Endothelial cell of umbilical vein (primary cell): Measurements from ENCODE around the gene CFAP46.

ENCODE experiments used
- CTCF ChIP-seq, 2 donors: IDR thresholded peaks; 1 replicate in 1 of 2; 2 replicates in 1 of 2; pipeline ENCODE4 v1.5.1; 2011; ENCODE audit warnings: low read length in 2 of 2, mild to moderate bottlenecking in 2 of 2, moderate library complexity in 2 of 2, control low read depth in 1 of 2, inconsistent platforms in 1 of 2, low read depth in 1 of 2; ENCODE audit not compliant: insufficient read depth in 1 of 2; ENCODE audit errors: extremely low read depth in 1 of 2
- EZH2 ChIP-seq: IDR thresholded peaks from 2 replicates; pipeline ENCODE4 v1.6.1; 2012; ENCODE audit warnings: borderline replicate concordance, low read depth, mild to moderate bottlenecking, moderate library complexity, low read length, inconsistent platforms; ENCODE audit not compliant: severe bottlenecking
- MYC ChIP-seq: IDR thresholded peaks from one replicate; pipeline ENCODE4 v1.6.1; 2011; ENCODE audit warnings: mild to moderate bottlenecking, low read depth, low read length
- POLR2A ChIP-seq: IDR thresholded peaks from 2 replicates; pipeline ENCODE4 v1.6.1; 2012; ENCODE audit warnings: low read depth, mild to moderate bottlenecking, control low read depth, low read length
- TF ChIP-seq, protein P1 (sequence below): IDR thresholded peaks from 2 replicates; pipeline ENCODE4 v1.6.1; 2011; ENCODE audit not compliant: insufficient read depth, insufficient read length

DNA sequence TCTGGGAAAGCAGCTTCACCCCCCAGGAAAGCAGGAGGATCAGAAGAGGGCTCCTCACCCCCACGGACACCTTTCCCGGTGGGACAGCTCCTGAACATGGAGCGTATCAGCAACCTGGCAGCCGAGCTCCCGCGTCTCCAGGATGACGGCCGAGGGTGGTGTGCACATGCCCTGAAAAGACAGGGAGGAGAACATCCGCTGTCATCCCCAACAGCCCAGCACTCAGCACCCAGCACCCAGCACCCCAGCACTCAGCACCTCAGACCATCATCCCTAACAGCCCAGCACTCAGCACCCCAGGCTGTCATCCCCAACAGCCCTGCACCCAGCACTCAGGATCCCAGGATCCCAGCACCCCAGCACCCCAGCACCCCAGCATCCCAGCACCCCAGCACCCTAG is 3.9 kb upstream of the CFAP46 start:
- TF ChIP-seq CTCF (IDR thresholded peaks at IDR 0.05; ENCODE audit: extremely low read depth in 1 of 2, insufficient read depth in 1 of 2, low read depth in 1 of 2, low read length in 2 of 2) (no peak), POLR2A (no peak), MYC (no peak), EZH2 (no peak)
- TF ChIP-seq, protein P1, sequence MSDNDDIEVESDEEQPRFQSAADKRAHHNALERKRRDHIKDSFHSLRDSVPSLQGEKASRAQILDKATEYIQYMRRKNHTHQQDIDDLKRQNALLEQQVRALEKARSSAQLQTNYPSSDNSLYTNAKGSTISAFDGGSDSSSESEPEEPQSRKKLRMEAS, result no peak
